SK-N-SH treated with all-trans-retinoic acid at 6 μM for 48 hours (cell line): ENCODE data around the gene APC2.

Source experiments
- ARNTL ChIP-seq: fragments of 450-650 bp; formaldehyde crosslinking; IDR thresholded peaks from 2 replicates; pipeline ENCODE4 v1.5.0; 2020; ENCODE audit warnings: low read depth, mild to moderate bottlenecking, moderate library complexity, borderline replicate concordance
- CSDC2 ChIP-seq: fragments of 250-450 bp; sonication (Bioruptor Pico); IDR thresholded peaks from 2 replicates; pipeline ENCODE4 v1.5.0; 2020; ENCODE audit warnings: mild to moderate bottlenecking, moderate library complexity
- ISL1 ChIP-seq: fragments of 250-450 bp; sonication (Bioruptor Pico); IDR thresholded peaks from 2 replicates; pipeline ENCODE4 v2.1.2; 2022; ENCODE audit warnings: mild to moderate bottlenecking, moderate library complexity
- PPARA ChIP-seq: fragments of 250-450 bp; sonication (Bioruptor Pico); IDR thresholded peaks from 2 replicates; pipeline ENCODE4 v1.5.0; 2020; ENCODE audit warnings: mild to moderate bottlenecking, borderline replicate concordance
- ZFP3 ChIP-seq: fragments of 250-450 bp; sonication (Bioruptor Pico); IDR thresholded peaks from 2 replicates; pipeline ENCODE4 v1.5.0; 2020; ENCODE audit warnings: mild to moderate bottlenecking, moderate library complexity
- ZFP30 ChIP-seq: fragments of 450-650 bp; formaldehyde crosslinking; IDR thresholded peaks from 2 replicates; pipeline ENCODE4 v1.5.0; 2022; ENCODE audit warnings: mild to moderate bottlenecking, moderate library complexity
- TF ChIP-seq, protein P1 (sequence below): fragments of 250-450 bp; sonication (Bioruptor Pico); IDR thresholded peaks from 2 replicates; pipeline ENCODE4 v1.8.0; 2020; ENCODE audit warnings: mild to moderate bottlenecking, moderate library complexity, borderline replicate concordance

- no peak for TF ChIP-seq ARNTL (CRISPR knock-in tag)
- TF ChIP-seq CSDC2 (CRISPR knock-in tag) = no peak
- TF ChIP-seq ZFP30 = no peak
- TF ChIP-seq ZFP3 (CRISPR knock-in tag) = no peak
- TF ChIP-seq, protein P1, sequence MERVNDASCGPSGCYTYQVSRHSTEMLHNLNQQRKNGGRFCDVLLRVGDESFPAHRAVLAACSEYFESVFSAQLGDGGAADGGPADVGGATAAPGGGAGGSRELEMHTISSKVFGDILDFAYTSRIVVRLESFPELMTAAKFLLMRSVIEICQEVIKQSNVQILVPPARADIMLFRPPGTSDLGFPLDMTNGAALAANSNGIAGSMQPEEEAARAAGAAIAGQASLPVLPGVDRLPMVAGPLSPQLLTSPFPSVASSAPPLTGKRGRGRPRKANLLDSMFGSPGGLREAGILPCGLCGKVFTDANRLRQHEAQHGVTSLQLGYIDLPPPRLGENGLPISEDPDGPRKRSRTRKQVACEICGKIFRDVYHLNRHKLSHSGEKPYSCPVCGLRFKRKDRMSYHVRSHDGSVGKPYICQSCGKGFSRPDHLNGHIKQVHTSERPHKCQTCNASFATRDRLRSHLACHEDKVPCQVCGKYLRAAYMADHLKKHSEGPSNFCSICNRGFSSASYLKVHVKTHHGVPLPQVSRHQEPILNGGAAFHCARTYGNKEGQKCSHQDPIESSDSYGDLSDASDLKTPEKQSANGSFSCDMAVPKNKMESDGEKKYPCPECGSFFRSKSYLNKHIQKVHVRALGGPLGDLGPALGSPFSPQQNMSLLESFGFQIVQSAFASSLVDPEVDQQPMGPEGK (CRISPR knock-in tag) = no peak
- TF ChIP-seq ISL1 (CRISPR knock-in tag) = no peak
- no peak for TF ChIP-seq PPARA (CRISPR knock-in tag)
These were observed 17.4 kb upstream of the APC2 start for GRCh38 chr19:1432507-1432887.
